Measurements from ENCODE around the gene IGSF1.

IGSF1 gene, protein sequence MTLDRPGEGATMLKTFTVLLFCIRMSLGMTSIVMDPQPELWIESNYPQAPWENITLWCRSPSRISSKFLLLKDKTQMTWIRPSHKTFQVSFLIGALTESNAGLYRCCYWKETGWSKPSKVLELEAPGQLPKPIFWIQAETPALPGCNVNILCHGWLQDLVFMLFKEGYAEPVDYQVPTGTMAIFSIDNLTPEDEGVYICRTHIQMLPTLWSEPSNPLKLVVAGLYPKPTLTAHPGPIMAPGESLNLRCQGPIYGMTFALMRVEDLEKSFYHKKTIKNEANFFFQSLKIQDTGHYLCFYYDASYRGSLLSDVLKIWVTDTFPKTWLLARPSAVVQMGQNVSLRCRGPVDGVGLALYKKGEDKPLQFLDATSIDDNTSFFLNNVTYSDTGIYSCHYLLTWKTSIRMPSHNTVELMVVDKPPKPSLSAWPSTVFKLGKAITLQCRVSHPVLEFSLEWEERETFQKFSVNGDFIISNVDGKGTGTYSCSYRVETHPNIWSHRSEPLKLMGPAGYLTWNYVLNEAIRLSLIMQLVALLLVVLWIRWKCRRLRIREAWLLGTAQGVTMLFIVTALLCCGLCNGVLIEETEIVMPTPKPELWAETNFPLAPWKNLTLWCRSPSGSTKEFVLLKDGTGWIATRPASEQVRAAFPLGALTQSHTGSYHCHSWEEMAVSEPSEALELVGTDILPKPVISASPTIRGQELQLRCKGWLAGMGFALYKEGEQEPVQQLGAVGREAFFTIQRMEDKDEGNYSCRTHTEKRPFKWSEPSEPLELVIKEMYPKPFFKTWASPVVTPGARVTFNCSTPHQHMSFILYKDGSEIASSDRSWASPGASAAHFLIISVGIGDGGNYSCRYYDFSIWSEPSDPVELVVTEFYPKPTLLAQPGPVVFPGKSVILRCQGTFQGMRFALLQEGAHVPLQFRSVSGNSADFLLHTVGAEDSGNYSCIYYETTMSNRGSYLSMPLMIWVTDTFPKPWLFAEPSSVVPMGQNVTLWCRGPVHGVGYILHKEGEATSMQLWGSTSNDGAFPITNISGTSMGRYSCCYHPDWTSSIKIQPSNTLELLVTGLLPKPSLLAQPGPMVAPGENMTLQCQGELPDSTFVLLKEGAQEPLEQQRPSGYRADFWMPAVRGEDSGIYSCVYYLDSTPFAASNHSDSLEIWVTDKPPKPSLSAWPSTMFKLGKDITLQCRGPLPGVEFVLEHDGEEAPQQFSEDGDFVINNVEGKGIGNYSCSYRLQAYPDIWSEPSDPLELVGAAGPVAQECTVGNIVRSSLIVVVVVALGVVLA (N-terminal part only)

DNA sequence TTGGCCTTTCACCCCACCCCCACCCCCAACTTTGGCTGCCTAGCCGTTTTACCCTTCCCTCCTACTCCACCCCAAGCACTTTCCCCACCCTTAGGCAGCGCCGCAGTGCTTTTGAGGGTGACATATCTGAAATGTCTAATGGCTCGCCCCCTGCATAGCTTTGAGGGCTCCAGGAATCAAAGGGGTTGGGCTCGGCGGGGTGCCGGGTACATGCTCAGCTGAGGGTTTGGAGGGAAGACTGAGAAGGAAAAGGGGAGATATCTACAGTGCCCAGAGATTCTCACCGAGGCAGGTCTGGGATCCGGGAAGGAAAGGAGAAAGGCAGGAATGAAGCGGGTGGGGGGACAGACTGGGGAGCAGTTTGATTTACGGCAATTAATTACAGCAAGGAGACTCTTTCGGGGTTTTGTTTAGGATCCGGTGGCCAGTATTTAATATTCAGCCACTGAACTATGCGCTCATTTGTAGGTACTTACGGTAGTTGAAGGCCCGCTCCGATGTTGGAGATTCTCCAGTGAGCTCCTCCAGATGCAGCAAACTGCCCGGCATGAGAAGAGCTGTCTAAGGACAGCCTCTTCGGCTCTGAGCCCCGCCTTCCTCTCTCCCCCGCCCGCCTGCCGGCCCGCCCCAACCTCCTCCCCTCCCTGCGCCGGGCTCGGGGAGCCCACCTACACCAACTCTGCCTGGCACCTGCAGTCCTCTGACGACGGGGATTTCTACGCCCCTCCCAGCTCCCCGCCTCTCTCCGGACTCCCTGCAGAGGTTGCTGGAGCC, at the start of gene IGSF1:
TSS of gene IGSF1 (minus strand) at position 569 of the 774 bp plus-strand sequence. CDS start 2,632 bp downstream, outside the sequence.
- DNase-seq = no peak

DNA sequence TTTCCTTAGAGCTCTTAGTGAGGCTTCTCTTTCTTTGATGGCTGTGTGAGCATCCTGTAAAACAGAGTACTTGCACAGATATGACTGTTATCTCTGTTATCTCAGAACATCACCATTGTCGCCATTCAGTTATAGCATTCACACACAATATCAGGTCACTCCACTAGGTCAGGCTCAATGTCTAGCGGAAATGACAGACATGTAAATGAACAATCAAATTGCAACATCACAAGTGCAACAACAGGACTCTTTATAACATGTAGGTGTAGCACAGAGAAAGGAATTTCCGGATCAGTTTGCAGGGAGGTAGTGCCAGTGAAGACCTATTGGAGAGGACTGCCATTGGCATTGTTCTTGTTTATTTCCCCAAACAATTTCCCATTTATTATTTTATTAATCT, 43.2 kb upstream of the IGSF1 start:
- no peak for DNase-seq

DNA sequence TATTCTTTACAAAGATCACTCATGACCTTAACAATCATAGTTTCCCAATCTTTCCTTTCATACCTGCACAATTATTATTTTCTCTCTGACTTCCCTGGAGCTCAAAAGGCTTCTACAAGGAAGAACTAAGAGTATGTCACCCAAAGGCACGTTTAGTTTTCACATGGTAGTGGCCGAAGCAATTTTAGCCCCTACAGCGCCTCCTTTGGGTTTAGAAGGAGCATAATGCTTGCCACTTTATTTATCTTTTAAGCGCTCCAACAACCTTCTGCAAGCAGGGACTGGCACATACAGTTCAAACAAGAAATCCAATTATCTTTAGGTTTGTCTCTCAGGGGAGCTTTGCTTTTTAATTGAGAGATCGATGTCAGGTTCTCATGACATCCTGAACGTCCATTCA, 42.0 kb upstream of the IGSF1 start:
- DNase-seq = no peak

DNA sequence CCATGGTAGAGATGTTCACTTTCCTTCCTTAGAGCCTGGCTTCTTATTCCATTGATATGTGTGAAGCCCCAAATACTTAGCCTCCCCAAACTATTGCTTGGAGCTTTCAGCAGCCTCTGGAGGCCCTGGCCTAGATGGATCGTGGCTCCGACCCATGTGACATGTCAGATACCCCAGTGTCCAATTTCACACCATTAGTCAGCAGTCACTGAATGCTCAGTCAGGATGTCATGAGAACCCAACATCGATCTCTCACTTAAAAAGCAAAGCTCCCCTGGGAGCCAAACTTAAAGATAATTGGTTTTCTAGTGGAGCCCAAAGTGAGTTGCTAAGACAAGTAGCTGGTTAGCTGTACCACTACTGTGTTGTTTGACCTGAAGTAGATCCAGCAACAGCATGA, 41.6 kb upstream of the IGSF1 start:
- no peak for DNase-seq

DNA sequence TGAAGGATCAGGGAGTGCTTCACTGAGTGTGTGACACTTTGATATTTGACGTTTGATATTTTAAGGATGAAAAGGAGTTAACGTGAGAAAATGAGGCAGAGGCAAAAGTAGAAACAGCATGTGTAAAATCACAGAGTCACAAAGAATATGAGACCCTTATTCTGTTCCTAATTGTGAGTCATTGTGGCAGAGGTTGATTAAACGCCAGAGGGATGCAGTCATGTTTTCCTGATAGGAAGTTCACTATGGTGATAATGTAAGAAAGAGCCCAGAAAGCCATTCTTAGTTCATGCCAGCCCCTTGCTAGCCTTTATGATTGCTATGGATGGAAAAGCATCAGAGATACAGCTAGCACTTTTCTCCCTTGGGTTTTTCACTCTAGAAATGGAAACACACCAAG, 33.5 kb upstream of the IGSF1 start:
- no peak for DNase-seq

DNA sequence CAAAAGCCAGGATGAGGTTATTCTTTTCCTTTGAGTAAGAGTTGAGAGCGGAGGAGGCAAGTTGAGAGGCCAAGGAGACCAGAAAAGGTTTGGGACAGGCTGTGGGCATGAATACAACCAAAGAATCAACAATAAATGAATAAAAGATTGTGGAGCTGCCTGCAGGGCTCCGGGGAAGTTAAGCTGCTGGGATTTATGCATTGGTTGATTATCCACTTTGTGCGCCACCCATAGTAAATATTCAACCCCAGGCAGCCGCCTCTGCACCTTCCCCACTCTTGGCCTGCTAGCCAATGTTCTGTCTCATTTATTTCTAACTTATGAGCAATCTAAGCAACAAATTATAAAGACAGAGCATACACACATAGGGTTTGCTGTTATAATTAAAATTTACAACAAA, 28.2 kb upstream of the IGSF1 start:
- DNase-seq = no peak

DNA sequence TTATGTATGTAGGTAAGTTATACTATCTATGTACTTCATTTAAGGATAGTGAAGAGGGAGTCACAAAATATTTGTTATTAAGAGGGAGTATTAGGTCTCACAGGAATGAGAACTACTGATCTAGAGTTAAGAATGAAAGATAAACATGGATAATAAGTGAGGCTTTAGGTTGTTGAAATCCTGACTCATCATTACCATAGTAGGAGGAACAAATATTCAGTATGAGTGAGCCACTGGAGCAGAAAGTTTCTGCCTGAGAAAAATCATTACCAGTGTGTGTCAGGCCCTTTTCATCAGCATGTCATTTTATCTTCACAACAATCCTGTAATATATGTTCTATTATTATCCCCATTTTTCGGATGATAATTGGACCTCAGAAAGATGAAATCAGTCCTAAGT, 27.2 kb upstream of the IGSF1 start:
- DNase-seq = no peak

DNA sequence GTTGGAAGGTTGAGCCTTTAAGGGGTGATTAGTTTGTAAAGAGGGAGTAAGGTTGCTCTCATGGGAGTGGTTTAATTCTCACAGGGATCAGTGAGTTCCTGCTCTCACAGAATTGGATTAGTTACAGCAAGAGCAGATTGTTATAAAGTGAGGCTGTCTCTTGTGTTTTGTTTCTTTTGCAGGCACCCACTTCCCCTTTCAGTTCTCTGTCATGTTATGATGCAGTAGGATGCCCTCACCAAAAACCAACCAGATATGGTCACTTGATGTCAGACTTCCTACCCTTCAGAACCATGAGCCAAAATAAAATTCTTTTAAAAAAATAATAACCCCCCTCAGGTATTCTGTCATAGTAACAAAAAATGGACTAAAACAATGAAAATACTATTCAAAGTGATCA, 19.9 kb upstream of the IGSF1 start:
- DNase-seq = no peak

DNA sequence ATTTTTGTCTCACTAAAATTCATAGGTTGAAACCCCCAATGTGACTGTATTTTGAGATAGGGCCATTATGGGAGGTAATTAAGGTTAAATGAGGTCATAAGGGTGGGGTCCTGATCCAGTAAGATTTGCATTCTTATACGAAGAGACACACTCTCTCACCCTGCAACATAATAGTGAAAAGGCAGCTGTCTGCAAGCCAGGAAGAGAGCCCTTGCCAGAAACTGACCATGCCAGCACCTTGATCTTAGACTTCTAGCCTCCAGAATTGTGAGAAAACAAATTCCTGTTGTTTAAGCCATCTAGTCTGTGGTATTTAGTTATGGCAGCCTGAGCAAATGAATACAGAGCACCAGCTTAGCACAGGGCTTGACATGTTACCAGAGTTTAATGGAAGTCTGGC, 17.5 kb upstream of the IGSF1 start:
- no peak for DNase-seq

DNA sequence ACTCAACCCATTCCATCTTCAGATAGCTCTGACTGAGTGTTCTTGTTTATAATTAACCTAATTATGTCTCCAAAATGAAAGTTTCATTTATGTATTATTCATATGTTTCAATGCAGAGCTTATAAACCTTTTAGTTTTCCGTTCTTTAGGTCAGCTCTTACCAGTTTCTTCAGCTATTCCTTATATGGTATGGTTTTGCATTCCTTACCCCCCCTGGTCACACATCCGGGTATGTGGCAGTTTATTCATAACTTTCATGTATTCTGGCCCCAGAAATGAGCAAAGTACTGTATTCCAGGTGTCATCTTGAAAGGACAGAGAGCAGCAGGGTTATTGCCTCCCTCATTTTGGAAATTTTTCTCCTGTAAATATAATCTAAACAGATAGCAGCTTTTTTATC, 16.8 kb upstream of the IGSF1 start:
- DNase-seq = no peak

DNA sequence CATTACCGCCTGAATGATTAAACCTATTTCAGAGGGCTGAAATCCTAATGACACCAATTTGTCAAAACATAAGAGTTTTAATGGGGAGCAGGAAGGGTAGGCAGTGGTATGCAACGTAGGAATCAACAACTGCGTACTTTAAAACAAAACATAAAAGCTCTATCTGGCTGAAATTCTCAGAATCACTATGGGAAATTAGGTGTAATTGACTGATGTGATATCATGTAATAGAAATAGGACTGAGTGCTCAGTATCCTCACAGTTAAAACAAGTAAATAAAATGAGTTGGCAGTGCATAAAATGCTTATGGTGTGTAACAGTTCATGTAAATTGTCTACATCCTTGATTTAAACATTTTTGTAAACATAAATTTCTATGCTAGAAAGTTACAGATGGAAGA, 13.6 kb upstream of the IGSF1 start:
- no peak for DNase-seq

DNA sequence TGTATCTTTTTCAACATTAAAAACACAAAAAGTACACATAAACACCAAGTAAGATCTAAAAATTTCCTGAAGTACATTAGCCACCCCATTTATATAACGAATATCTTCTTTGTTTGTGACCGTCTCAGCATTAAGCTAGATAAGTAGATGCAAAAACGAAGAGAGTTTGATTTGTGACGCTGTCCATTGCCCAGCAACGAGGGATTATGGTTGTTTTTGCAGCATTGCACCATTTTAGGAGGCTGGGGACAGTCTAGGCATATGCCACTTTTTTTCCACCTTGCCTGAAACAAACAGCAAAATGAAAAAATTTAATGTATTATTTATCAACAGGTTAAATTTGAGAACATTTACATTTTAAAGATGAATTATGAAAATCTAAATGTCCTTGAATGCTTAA, 12.0 kb upstream of the IGSF1 start:
- no peak for DNase-seq

DNA sequence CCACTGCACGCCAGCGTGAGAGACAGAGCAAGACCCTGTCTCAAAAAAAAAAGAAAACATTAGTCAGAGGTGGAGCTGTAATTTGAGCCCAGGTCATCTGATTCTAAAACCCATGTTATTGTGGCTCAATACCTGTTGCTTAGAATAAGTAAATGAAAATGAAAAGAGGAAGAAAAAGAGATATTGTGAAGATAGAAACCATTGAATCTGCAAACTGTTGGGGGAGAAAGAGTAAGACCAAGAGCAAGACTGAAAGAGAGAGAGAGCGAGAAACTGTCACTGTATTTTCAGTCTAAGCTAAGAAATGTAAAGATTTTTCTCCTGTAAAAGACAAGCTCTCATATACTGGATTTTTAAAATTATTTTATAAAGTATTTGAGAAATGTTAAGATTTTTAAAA, 9.7 kb upstream of the IGSF1 start:
- DNase-seq = no peak

DNA sequence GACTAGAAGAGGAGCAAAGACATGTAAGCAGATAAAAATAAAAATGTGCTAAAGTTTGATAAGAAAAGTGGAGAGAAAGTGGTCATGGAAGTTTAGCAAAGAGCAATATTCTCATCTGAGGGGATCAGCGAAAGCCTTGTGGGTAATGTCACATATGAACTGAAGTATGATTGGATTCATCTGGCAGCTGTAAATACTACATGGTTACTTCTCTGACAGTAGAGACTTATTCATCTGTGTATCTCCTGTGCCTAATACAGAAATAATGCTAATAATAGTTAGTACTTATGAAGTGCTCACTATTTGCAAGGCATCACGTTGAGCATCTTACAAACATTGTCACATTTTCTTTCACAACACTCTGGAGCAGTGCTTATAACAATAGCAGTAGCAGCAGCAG, 8.9 kb upstream of the IGSF1 start:
- DNase-seq = no peak

DNA sequence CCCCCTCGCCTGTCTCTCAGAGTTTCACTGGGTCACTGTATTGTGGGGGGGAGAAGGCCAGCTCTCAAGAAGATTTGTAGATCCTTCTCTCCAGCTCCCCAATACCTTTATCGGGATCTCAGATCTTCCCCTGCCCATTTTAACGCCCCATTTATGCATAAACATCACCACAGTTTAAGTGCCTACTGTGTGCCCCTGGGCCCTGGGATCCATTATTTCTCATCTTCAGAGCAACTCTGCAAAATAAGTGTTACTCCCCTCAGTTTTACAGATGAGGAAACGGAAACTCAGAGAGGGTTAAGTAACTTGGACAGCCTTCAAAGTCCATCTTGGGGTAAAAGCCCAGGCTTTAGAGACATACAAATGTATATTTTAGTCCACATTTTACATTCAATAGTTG, 421 bp upstream of the IGSF1 start:
- DNase-seq = no peak

DNA sequence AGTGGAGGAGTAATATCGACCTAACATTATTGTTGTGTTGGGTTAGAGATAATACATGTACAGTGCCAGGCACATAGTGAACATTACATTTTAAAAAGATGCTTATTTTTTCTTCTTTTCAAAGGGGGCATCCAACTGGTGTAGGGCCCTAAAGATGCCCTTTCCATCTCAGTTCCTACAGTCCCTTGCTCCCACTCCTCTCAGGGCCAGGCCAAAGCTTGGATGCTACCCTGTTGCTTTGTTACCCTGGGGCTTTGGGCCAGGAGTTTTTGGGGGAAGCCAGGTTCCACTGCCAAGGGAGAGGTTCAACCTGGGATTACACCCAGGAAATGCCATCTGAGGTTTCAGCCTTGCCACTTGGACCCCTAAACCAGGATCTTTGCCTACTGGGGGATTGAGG, 918 bp downstream of the IGSF1 start:
- no peak for DNase-seq

DNA sequence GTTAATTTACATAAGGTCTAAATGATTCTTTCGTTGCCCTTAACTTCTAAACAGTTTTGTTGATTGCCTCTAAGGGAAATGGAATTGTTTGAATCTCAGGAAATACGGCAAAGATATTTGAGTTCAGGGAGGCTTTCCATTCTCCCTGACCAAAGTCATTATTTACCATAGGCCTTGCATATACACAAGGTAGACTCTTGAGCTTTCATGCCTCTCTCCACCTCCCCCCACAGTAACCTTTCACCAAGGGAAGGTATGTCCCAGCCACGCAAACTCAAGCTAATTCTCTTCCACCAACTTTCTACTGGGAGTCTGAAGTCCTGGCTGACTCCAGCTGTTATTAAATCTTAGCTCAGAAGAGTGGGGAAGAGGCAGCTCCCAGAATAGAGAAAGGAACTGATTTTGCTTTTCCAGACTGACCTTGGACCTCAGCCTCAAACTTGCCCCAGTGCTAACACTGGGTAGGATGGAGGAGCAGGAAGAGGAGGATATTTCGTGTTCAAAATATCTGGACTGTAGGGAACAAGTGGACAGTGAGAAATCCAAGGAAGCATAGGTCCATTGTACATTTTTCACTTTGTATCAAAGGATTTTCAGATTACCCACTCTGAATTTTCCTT, 1.4 kb downstream of the IGSF1 start:
- no peak for DNase-seq

DNA sequence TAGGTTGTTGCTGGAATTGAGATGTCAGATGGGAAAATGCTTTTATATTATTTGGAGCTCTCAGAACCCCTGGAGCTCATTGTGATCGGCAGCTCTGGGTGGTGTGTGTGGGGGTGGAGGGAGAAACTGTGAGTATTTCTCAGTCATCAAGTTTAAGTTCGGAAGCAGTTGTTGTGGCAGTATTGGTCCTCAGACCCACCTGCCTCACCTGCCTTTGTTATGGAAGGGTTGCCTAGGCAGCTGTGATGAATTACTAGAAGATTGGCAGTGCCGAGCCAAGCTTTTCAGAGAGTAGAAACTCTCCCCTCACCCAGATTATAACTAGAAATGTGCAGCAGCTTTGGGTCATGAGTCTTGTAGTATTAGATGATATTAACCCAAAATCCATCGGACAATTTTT, 9.5 kb downstream of the IGSF1 start:
- DNase-seq = no peak

DNA sequence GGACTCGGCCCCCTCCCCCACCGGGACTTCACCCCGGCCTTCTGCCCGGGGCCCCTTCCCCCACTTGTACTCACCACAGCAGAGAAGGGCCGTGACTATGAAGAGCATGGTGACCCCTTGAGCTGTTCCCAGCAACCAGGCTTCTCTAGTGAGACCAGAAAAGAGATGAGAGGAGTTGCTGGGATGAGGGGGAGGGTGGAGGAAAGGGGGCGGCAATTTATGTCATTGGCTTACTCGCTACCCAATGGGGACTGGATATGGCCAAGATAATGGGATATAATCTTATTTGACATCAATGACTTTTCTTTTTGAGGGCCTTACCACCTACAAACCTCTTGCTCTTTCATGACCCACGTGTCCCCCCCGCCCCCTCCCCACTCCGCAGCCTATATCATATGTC, 9.9 kb downstream of the IGSF1 start:
- no peak for DNase-seq

DNA sequence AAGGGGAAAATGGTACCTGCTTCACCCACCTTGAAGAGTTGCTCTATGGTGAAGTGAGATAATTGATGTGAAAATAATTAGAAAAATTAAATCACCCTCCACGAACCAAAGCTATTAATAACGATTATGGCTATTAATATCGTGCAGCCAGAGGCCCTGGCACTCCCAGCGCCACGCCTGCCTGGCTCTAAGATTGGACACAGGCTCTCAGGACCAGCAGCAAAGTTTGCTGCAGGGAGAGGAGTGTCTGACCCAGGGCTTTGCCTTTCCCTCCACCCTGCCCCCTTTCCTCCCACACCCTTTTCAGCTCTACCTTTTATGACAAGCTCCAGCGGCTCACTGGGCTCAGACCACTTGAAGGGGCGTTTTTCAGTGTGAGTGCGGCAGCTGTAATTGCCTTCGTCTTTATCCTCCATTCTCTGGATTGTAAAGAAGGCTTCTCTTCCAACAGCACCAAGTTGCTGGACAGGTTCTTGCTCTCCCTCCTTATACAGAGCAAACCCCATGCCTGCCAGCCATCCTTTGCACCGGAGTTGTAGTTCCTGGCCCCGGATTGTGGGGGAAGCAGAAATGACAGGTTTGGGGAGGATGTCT, 11.5 kb downstream of the IGSF1 start:
- DNase-seq = no peak

DNA sequence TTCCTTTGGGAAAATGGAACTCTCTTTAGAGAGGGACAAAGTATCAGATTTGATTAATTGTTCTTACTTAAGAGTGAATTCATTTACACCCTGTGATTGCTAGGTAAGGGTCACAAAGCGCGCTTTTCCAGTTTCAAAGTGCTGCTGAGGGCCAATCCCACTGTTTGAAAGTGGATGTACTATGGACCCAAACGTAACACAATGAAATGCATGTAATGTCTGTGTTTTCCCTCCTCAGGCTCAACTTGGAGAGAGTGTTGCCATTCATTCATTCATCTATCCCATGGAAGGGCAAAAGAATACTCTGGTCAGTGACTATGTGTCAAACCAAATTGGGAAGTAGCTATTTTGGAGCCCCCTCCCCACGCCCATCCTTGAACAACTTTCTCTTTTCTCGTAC, 16.1 kb downstream of the IGSF1 start:
- no peak for DNase-seq

DNA sequence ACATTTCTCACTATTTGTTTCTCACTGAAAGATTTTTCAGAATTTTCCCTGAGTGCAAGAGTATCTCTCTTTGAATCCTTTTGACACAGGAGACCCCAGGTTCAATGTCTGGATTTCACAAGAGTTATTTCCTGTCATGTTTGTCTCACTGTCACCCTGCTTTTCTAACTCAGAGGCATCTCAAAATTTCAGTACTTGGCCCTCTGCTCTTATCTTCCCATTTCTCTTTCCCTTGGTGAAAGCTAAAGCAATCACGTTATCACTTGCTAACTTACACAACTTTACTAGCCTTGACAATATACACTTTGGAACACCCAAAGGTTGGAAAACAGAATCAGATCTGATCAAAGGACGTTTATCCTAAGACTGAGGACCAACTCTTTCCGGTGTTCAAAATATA, 17.3 kb downstream of the IGSF1 start:
- no peak for DNase-seq

Measured in activated CD4-positive, alpha-beta T cell treated with anti-CD3 and anti-CD28 coated beads, Interleukin-2, Interleukin-6, amounts not matched to agents 100 ng/mL and 50 ng/mL, durations not matched to agents 16 hours and 8 hours (primary cell).